ENCODE measurements around the gene RPS2.
"Not testable (repeated sequence)": the region's sequence is repeated elsewhere in the genome, so short reads cannot be mapped to it uniquely, and the experiment has no call there.

RPS2 gene

DNA sequence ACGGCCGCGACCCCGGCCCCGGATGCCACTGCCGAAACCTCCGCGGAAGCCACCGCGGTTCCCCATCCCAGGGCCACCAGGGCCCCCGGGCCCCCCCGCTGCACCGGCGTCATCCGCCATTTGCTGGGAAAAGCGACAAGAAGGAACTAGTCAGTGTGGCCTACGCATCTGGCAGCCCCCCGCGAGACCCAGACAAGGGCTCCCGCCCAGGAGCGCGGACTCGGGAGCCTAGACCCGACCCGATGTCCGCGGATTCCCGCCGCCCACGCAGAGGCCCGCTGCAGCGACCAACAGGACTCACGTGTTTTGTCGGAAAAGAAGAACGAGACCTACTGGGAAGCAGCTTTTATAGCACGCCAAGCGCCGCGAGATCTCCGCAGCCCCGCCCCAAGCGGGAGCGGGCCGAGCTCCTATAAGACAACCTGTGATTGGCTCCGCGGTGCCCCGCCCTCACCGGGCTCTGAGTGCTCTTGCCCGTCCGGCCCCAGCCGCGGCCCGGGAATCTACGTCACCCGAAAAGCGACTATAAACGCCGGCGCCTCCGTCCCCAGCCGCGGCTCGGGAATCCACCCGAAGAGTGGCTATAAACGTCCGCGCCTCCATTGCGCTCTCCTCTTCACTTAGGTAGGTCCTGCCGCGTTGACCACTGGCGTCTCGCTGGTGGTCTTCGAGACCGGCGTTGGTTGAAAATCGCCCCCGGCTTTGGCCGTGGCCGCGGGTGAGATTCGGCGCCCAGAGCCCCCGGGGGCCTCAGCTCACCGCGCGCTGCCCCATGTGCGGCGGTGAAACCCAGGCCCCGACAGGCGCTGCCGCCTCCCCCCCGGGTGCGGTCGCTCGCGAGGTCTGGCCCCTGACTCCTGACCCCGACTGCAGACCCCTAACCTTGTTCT, at the start of gene RPS2:
TSS of gene RPS2 (minus strand) at position 321 of the 890 bp plus-strand sequence. CDS start at position 120, 201 bp downstream.
- peak; percentile 97 for DNase-seq (ENCODE audit: low spot score)

DNA sequence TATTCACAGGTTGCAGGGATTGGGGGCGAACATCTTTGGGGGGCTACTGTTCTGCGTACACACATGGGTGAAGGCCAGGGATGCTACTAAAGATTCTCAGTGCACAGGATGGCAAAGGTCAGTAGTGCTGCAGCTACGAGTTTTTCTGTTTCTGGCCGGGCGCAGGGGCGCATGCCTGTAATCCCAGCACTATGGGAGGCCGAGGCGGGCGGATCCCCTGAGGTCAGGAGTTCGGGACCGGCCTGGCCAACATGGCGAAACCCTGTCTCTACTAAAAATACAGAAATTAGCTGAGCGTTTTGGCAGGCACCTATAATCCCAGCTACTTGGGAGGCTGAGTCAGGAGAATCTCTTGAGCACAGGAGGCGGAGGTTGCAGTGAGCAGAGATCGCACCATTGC, 48.9 kb upstream of the RPS2 start:
- DNase-seq (ENCODE audit: low spot score) = no peak

DNA sequence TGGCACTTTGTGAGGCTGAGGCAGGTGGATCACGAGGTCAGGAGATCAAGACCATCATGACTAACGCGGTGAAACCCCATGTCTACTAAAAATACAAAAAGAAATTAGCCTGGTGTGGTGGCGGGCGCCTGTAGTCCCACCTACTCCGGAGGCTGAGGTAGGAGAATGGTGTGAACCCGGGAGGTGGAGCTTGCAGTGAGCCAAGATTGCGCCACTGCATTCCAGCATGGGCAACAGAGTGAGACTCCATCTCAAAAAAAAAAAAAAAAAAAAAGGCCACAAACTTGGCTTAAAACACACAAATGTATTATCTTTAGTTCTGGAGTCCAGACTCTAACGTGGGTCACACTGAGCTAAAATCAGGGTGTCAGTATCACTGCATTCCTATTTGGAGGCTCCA, 47.1 kb upstream of the RPS2 start:
- DNase-seq (ENCODE audit: low spot score) = not testable (repeated sequence)

DNA sequence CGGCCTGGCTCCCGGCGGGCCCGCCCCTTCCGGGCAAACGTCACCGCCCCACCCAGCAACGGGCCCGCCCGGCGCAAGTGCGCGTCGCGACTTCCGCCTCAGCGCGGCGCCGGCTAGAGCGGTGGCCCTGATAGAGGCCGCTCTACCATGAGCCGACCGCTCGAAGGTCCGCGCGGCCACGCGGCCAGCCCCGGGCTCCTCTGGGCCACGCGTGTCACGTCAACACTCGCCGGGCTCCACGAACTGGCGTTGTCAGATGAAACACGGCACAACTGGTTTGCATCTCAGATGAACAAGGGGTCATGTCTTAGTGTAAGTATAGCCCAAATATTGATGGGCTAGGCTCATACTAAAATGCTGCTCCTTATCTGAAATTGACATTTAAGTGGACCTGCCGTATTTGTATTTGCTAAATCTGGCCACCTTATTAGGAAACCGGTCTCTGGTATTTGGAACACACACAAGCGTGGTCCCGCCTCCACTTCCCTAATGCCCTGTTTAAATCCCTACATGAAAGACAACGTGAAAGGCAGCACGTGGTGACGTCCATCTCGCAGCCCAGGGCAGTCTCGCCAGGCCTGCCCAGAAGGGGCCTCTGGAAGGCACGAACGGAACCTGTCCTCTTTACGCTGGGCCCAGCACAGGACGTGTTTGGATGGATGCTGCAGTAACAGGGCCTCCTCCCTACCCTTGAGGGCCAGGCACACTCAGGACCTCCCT, 45.3 kb upstream of the RPS2 start, which contains the start of gene ZNF598:
TSS of gene ZNF598 (minus strand) at position 31 of the 720 bp plus-strand sequence.
- DNase-seq (ENCODE audit: low spot score) = peak; percentile 68

DNA sequence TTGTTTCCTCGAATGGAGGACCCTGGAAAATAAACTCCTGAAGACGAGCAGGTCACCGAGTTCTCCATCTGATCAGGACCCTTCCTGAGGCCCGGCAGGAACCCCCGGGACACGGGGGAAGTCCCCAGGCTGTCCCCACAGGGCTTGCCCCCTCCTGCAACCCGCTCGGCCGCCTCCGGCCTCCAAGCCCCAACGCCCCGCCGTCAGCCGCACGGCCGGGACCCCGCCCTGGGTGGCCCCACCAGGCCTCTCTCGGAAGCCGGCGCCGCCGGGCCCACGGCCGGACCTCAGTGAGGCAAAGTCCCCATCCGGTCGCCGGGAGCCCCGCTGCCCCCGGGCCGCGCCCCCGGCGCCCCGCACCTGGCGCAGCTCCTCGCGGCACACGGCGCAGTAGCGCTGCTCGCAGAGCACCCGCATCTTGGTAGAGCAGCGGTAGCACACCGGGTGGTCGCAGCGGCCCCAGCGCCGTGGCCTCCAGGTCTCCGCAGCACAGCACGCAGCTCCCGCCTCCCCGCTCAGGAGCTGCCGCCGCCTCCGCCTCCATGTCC, 44.6 kb upstream of the RPS2 start:
- DNase-seq (ENCODE audit: low spot score) = no peak

DNA sequence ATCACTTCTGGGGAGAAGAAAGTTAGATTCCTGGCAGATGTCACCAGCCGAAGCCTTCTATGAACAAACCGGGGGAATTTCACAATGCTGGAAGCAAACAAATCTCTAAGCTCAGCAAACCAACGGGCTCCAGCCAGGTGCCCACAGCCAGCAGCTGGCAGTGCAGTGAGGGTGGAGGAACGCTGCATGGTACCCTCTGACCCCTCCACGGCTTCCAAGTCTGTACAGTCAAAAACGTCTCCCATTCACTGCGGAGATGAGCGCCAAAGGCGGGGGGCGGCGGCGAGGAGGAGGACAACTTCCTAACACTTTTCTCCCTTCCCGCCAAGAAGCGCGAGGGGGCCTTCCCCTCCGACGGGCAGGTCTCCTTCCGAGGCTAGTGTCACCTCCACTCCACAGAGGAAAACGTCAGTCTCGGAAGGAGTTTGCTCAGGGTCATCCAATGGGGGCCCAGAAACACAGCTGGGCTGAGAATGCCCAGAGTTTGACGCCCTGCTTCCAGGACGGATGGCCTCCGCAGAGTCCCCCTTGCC, 44.1 kb upstream of the RPS2 start:
- no peak for DNase-seq (ENCODE audit: low spot score)

DNA sequence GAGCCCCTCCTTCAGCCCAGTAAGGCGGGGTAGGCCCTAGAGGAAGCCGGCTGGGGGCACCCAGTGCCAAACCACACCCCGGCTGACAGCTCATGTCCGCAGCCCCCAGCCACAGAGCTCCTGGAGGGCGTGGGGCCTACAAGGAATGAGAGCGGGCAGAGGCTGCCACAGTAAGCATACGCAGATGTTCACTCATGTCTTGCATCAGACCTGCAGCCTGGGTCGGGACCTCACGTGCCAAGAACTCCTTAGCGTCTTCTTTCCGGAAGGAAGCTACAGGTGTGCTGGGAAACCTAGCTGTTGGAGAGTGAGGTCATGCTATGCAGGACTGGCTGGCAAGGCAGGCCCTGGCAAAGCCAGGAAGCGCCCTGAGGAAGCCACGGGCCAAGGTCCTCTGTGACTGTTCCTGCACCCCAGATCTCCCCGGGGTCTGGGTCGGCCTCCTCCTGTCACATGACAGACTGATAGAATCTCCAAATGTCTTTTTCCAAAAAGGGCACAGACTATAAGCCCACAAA, 43.4 kb upstream of the RPS2 start:
- no peak for DNase-seq (ENCODE audit: low spot score)

DNA sequence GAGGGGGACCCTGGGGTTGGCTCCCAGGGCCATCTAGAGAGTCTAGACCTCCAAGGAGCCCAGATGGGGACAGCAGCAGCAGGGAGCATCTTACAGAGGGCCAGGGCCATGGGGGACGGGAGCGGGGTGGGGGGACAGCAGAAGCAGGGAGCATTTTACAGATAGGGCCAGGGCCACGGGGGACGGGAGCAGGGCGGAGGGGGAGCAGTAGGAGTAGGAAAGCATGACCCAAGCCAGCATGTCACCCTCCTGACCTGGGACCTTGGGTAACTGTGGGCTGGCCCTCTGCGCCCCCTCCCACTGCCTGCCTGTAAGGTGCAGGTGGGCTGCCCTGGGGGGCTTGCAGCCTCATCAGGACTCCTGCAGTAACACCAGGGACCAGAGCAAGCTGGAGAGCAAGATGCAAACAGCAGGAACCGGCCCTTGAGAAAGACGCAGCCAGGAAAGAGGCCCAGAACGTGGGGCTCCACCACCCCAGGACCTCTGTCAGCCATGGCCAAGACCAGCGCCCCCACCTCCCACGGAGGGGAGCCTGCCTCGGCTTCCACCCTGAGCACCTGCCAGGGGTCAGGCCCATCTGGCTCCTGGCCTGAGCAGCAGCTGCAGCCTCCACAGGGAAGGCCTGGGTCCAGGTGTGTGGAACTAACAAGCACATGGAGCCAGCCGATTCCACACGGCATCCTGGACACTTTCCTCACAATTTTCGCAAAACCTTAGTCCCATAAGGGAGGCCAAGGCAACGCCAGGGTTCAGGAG, 42.6 kb upstream of the RPS2 start:
- no peak for DNase-seq (ENCODE audit: low spot score)

DNA sequence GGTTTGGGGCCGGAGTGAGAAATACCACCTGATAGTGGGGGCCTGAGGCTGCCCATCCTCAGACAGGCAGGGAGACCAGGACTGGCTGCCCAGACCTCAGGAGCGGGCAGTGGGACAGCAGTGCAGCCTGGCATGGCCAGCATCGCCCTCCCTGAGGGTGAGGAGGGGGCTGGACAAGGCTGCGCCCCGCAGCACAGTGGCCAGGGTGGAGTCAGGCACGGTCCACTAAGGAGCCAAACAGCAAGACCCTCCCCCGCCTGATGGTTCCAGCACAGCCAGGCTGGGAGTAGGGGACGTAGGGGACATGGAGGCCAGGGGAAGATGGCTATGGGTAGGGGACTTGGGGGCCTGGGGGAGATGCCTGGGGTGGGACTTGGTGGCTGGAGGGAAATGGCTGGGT, 41.7 kb upstream of the RPS2 start:
- DNase-seq (ENCODE audit: low spot score) = no peak

DNA sequence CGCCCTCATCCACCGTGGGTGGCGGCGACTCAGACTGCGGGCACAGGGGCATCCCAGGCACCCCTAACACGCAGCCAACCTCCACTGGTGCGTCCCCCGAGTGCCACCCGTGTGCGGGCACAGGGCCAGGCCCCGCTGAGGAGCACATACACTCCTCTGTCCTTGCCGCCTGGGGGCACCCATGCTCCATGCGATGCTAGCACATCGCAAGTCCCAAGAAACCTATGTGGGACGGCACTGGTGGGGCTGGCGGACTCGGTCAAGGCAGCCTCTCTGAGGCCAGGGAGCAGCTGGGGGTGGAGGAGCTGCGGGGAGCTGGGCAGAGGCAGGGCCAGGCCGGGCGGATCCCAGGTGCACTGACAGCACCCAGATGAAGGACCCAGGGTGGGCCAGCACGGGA, 41.0 kb upstream of the RPS2 start:
- DNase-seq (ENCODE audit: low spot score) = no peak

DNA sequence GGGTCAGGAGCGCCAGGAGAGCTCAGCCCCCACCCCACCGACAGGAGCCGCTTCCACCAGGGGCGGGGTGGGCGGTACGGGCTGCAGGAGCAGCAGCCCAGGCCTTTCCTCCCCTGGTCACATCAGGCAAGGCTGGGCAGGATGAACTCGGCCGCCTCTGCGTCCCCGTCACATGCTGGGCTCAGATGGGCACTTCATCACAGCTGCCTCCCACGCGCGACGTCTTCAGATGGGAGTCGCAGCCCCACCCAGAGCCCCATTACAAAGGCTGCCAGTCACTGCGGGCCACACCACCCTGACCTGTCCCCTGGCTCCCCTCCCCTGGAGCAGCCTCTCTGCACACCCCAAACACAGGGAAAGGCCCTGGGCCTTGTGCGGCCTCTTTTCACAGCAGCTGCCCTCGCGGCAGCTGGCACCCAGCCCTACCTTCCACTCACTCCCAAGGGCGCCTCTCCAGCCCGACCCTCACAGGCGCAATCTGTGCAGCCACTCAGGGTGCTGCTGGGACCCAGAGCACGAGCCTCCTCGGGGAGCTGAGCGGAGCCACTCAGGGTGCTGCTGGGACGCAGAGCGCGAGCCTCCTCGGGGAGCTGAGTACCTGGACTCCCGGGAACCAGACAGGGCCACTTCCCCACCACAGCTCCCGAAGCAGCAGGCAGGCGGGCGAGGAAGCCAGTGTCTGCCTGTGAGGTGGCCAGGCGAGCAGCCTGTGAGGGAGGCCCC, 40.3 kb upstream of the RPS2 start:
- DNase-seq (ENCODE audit: low spot score) = no peak

DNA sequence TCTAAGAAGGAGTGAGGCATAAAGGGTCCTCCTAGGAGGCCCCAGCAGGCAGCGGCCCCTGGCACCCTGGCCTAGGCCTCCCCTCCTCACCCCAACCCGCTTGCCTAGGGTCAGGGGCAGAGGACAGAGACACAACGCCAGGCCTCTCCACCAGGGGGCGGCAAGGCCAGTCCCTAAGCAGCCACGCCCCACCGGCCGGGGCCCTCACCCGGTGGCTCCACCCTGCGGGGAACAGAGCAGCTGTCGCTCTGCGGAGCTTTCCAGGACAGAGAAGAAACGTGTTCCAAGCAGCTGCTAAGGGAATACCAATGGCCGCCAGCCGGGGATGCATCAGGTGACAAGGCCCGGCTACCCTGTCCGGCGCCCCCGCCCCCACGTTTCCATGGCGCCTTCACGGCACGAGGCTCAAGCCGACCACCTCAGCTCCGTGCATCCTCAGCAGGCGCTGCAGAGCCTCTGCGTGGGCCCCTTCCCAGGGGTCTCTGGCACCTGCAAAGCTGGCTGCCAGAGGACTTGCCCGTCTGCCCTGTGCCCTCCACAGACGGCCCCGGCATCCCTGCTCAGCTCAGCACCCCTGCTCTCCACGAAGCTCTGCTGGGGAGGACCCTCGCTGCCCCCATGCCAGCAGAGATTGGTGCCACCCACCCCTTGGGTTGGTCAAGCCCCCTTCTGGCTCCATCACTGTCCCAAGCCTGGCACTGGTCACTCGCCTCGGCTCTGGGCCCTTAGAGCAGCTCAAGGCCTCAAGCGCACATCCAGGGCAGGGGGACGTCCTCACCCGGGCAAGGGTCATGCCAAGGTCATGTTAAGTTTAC, 39.4 kb upstream of the RPS2 start:
- peak; percentile 79 for DNase-seq (ENCODE audit: low spot score)

DNA sequence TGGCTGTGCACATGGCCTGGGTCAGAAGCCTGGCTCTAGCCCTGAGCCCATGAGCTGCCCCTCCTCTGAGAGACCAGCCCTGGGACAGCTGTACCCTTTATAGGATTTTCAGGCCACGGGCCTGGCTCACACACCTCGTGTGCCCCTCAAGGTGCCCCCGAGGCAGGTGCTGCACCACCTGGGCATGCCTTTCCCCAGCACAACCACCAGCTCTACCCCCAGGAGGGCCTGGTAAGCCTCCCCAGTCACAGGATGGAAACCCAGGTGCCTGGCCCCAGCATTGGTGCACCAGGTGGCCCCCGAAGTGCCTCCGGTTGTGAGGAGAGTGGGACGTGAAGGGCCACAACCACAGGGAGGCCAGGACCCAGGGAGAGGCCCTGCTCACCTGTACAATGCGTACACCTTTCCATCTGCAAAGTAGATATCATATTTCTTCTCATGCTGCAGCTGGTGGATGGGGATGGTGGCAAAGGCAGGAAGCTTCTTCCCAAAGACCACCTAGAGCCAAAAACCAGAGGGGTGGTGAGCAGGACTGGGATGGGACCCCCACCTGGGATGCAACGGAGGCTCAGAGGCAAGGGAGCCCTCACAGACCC, 38.7 kb upstream of the RPS2 start:
- DNase-seq (ENCODE audit: low spot score) = no peak

DNA sequence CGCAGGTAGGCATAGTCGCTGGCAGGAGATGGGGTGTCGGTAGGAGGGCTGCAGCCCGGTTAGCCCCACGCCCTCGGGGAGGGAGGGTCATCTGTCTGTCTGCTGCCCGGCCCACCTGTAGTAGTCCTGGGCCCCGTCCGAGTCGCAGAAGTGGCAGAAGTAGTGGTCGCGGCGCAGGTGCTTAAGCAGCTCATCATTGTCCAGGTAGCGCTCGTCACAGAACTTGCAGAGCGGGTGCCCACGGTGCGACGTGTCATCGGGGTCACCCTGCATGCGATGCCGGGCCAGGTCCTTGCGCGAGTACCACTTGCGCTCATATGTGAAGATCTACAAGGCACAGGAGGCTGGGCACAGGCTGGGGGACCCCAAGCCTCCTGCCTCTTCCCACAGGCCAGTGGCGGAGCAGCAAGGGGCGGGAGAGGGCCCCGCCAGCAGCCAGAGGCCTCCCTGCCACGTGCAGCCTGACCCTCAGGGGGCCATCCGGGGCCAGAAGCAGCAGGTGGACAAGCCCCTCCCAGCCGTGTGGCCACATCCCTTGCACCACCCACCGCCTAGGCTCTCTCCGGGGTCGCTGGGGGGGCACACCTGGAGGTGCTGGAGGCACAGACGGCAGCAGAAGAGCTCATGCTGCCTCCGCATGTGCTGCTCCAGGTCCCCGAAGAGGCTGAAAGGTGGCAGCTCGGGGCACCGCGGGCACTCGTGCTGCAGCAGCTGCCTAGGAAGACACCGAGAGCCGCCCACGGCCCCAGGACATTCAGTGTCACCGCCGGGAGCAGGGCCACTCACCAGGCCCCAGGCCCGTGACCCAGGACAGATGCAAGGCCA, 38.0 kb upstream of the RPS2 start:
- DNase-seq (ENCODE audit: low spot score) = no peak

DNA sequence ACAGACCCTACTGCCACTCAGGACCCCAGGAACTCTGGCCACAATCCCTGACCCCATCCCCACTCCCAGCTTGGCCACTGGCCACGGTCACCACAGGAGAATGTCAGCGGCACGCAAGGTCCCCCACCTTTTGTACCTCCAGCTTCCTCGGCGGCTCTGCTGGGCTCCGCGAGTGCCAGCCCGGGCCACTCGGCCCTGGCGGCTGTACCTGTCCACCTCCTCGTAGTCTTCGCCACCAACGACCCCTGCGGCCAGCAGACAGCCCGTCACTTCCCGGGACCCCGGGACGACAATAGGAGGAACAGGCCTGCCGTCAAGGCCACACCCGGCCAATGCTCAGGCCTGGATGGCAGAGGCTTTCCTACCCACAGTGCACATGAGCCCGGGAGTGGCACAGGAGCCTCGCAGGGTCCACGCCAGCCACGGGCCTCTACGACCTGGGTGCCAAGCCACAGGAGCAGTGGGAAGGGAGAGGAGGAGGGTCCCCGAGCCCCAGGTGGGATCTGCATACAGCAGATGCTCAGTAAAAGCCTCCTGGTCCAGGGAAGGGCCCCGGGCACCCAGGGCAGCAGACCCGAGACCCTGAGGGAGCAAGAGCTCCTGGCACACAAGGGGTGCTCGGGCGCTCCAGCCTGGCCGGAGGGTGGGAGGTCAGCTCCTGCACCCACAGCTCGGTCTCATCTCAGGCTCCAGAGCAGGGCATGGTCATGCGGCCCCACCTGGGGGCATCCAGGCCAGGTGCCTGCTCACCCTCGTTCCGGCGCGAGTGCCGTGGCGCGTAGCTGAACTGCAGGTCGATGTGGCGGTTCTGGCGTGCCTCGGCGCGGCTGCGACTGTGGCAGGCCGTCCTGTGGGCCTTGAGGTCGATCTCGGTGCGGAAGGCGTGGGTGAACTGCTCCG, 37.1 kb upstream of the RPS2 start:
- DNase-seq (ENCODE audit: low spot score) = no peak

DNA sequence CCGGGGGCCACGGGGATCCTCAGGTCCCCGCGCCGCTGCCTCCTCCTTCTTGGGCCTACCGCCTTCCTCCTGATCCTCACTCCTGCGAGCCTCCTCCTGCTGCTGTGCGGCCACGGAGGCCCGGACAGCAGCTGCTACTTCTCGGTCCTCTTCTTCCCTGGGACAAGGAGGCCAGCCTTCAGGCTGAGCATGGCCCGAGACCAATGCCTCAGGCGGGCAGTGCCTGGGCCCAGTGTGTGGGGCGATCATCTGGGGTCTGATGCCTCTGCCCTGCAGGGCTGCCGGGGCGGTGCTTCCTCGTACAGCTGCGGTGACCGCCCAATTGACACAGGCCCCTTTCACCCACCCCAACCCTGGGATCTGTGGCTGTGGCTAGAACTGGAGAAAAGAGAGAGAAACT, 36.4 kb upstream of the RPS2 start:
- no peak for DNase-seq (ENCODE audit: low spot score)

DNA sequence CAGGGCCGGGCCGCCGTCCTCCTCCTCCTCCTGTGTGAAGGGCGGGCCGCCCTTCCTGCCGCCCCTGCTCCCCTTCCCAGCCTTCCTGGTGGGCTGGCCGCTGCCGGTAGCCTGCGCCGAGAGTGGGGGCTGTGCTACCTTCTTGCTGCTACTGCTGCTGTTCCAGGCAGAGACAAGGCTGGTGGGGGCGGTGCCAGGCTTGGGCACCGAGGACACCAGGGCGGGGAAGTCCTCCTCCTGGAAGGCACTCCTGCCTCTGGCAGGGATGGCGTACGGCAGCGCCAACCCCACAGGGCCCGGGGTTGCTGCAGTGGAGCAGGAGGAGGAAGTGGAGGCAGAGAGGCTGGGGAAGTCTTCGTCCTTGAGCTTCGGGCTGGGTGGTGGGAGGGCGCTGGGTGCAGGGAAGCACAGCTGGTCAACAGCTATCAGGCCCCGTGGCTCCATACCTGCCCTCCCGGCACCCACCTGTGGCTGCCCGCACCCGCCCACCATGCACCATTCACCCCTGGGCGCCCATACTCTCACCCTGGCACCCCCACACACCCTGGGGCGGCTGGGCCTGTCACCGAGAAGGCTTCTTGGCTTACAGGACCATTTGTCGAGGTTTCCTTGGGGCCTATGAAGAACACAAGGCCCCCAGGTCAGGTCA, 35.4 kb upstream of the RPS2 start:
- DNase-seq (ENCODE audit: low spot score) = no peak
